DMS53 treated with DMSO at 0.1 percent for 48 hours (cell line): ENCODE data around the gene PRR29.

Experiments
- DNase-seq: peaks from one replicate; lab custom pipeline; 2025; ENCODE audit not compliant: unreplicated experiment; lab: John Stamatoyannopoulos, UW

The PRR29 gene

DNA sequence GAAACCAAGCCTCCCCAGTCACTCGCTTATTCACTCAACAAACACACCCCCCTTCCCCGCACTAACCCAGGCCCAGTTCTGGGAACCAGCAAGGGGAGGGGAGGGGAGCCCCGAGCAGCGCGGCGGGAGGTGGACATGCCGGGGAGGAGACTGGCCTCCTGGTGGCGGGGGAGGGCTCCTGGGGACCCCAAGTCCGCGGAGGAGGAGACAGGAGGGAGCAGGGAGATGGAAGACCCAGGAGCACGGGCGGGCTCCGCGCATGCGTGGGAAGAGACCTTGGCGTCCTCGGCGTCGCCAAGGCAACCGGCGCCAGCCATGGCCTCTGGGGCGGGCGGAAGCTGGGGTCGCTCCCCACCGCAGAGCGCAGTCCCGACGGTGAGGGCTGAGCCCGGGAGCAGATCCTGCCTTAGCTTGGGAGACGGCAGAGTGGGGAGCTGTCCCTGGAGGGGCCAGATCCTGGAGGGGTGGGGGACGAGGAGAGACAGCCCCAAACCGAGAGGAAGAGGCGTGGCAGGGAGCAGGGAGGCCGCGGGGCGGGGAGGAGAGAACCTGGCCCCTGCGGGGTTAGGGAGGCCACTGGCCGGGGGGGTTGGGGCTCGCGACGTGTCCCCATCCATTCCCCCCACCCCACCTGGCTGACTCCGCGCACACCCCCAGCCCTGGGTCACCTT lies at the start of gene PRR29:
Gene PRR29, plus strand, starts transcription at position 302 of the 671 bp plus-strand sequence. Its CDS starts 14 bp downstream, at position 316.
- DNase-seq: peak; percentile 6

DNA sequence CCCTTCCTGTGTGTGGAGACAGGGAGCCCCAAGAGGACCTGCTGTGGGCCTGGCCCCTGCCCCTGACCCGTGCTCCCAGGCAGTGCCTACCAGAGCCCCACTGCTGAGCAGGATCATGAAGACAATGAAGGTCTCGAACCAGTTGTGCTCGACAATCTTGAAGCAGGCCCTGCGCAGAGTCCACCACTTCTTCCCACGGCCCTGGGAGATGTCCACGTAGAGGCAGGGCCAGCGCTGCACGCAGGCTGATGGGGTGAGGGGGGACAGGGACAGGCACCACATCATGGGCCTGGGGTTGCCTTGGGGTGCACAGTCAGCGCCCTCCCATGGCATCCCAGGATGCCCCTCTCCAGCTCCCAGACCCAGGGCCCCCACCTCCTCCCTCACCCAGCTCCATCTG lies 49.6 kb upstream of the PRR29 start:
- DNase-seq: no peak

DNA sequence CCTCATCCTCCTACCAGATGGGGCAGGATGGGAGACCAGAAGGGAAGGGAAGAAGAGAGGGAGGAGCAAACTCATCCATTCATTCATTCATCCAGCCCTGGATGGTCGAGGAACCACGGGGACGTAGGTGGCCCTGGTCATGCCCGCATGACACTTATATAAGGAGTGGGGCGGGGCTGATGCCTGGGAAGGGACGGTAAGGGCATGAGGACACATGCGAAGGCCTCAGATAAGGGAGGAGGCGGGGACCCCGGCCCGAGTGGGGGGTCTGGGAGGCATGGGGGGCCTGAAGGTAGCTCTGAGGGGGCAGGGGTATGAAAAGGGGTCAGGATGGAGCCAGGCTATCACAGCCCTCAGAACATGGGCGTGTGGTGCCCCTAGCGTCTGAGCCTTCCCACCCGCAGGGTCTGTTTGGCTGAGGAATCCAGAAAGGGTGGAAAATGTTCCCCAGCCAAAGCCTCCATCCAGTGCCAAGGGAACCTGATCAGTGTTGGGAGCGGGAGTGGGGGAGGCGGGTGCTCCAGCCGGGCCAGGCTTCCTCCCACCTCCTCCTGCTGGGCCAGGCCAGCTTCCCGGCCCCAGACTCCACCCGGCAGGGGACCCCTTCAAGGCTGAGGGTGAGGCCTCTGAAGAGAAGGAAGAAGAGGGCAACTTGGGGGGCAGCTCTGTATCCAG lies 48.4 kb upstream of the PRR29 start:
- DNase-seq: no peak

DNA sequence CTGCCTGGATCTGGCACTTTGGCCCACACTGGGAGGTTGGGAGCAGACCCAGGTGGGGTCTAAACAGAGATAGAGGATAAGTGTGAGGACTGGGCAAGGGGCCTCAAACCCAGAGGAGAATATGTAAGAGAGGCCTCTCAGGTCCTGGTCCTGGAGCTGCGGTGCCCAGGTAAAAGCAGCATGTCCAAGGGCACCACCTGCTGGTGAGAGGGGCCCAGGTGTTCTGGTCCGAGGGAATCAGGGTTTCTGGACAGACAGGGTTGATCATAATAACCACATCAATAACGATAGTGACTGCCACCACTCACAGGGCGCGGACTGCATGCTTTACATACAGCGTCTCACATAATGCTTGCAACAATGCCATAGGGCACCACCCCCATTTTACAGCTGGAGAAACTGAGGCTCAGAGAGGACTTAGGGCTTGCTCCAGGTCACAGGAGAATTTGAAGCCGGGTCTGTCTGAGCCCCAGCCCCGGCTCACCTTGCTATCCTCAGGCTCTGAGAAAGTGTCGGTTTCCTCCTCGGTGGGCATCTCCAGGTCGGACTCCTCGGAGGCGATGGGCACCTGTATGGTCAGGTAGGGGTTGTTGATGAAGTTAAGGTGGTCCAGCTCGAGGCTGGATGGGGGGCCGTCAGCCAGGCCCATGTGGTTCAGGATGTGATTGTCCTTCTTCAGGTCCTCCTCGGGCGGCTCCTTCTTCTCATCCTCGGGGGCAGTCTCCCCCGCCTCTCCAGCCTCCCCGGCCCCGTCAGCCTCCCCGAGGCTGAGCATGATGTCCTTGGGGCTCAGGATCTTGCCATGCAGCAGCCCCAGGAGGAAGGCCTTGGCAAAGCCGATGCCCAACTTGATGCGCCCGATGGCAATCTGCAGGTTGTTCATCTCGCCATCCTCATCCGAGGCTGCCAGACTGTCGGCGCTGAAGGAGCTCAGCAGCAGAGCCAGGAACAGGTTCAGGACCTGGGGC lies 46.9 kb upstream of the PRR29 start:
- DNase-seq: peak; percentile 12

DNA sequence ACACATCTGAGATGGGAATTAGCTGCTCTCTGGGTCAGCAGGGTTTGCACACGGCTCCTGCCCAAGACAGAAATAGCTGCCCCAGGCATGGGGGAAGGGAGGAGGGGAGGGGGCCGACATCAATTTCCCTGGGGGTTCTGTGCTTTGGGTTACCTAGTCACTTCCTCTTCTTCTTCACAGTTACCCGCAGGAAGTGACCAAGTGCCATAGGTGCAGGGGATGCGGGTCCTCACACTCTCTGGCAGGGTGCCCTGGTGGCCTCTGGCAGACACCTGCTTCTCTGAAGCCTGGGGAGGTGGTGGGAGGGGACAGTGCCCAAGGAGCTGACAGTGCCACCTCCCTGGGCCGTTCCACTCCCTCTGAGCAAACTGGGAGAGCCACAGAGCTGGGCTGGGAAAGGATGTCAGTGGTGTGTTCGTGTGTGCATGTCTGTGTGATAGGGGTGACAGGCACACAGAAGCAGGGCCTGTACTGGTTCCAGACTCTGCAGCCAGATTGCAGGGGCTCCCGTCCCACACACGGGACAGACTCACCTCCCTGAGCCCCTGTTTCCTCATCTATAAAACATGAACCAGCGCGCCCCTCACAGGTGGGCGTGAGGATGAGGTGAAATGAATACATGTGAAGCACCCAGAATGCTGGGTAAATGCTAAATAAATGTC lies 43.6 kb upstream of the PRR29 start:
- peak; percentile 15 for DNase-seq

DNA sequence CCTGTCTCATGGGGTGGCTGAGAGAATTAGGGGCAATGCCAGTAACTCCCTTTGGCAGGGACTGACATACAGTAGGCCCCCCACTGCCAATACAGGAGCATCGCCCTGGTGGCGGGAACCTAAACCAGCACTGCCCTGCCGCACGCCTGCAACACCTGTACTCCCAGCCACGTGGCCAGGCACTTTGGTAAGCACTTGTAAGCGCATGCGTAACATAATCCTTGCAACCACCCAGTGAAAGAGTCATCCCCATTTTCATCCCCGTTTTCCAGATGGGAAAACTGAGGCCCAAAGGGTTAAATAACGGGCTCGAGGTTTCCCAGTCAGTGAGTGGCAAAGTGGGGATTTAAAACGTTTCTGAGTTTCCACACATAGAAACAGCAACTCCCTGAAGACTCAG lies 42.9 kb upstream of the PRR29 start:
- no peak for DNase-seq

DNA sequence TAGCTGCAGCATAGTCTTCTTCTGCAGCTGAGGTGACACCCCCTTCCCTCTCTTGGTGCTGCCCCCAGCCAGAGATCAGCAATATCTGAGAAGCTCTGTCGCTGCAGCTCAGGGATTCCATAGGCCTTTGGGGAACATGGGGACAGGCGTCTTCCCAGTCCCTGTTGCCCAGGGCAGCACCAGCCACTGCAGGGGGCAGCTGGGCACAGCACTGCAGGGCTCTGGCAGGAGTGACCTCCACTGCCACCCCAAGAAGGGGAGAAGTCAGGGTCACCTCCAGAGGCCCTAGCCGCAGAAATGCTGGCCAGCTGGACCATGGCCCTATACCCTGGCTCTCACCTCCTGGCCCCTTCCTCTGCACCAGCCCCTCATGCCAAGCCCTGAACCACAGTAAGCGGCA lies 42.4 kb upstream of the PRR29 start:
- DNase-seq: no peak

DNA sequence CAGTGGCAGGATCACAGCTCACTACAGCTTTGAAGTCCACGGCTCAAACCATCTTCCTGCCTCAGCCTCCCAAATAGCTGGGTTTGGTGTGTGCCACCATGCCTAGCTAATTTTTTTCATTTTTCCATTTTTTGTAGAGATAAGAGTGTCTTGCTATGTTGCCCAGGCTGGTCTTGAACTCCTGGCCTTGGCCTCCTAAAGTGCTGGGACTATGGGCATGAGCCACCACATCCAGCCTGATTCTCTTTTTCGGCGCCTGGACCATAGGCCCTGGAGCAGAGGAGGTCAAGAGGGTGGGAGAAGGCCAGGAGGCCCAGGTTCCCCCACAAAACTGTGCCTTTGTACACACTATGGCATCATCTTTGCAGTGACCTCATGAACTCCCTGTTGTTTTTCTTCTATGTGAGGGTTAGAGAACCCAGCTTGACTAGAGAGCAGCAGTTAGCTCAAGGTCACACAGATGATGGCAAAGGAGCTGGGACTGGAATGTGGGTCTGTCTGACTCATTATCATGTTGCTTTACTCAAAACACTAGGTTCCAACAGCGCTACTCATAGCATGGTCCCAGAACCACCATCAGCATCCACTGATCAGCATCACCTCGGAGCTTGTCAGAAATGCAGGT lies 41.7 kb upstream of the PRR29 start:
- no peak for DNase-seq

DNA sequence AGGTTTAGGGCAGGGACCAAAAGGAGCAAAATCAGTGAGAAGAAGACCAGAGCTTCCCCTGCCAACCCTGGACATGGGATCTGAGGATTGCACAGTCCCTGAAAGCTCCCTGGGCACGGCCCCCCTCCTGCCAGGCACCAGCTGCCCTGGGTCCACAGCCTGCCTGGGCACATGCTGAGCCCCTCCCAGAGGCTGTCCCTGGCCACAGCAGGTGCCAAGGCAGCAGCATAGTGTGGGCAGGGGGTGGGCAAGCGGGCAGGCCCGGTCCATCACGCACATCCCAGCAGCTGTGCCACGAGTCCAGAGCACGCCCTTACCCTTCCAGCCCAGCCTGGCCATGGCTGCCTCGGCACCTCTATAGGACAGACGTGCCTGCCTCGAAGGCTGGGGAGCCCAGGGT lies 38.1 kb upstream of the PRR29 start:
- no peak for DNase-seq

DNA sequence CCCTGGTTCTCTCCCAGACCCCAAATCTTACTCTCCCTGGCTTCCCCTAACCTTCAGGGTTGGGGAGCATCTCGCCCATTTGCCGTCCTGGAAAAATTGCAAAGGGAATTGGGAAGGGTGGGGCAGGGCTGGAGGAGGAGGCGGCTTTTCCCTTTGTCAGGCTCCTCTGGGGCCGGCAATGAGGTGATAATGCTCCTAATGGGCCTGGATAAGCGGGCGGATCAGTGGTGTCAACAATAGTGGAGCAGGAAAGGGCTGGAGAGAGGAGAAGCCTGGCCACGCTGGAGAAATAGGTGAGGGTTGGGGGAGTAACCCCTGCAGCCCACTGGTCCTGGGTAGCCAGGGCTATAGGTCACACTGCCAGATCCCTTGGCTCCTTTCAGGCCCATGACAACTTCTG lies 37.7 kb upstream of the PRR29 start:
- no peak for DNase-seq

DNA sequence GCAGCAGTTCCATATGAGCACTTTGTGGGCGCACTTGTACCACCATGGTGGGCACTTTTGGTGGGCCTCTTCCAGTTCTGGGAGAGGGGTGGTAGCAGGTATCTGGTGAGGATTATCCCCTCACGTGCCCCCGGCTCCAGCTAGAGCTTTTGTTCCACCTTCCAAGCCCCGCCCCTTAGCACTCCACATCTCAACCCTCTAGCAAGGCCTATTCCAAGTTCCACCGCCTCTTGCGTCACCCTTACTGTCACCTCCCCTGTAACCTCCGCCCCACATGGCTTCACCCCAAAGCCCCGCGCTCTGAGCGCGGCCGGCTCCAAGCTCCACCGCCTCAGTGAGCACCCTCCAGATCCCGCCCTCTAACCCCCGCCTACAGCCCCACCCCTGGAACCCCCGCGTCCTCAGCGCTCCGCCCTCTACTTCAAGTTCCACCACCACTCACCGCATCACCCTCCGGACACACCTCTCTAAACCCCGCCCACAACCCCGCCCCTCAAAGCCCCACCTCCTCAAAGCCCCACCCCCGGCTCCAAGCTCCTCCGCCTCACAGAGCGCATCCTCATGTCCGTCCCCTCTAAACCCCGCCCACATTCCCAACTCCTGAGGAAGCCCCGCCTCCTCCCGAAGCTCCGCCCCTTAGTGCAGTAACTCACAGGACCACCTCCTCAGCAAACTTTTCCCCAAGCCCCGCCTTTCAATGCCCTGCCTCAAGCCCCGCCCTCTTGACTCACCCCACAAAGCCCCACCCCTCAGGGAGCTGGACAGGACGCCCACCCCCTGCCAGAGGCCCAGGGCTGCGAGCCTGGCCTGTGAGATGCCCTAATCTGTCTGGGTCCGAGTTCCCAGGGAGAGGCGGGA lies 36.6 kb upstream of the PRR29 start:
- DNase-seq: no peak

DNA sequence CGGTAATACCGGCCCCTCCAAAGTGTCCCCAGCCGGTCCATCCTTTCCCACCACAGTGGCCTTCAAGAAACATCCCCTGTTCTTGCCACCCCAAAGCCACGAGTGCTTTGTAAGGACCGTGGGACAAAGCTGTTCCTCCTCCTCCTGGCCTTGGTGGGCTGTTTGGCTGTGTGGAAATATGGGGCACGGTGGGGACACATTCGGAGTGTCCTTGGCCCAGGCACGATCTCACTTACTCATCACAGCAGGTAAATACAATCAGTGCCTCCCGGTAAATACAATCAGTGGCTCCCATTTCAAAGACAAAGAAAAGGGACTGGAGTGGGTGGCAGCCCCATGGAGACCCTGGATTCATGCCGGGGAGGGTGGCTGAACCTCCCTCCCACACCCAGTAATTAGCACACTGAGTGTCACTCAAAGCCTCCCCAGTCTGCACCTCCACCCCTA lies 35.8 kb upstream of the PRR29 start:
- no peak for DNase-seq

DNA sequence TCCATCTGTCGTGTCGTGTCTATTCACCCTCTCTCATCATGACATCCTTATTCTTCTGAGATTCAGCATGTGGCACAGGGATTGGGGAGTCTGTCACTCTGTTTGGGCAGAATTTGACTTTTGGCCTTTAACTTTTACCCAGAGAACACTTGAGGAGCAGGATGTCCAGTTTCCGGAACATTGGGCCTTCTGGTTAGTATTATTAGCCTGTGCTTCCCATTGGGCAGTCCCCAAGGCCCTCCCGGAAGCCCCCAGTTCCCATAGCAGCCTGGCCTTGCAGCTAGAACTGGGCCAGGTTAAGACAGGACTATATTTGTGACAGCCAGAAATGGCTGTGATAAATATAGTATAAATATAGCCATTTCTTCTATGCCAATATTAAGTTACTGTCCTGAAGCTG lies 35.0 kb upstream of the PRR29 start:
- no peak for DNase-seq

DNA sequence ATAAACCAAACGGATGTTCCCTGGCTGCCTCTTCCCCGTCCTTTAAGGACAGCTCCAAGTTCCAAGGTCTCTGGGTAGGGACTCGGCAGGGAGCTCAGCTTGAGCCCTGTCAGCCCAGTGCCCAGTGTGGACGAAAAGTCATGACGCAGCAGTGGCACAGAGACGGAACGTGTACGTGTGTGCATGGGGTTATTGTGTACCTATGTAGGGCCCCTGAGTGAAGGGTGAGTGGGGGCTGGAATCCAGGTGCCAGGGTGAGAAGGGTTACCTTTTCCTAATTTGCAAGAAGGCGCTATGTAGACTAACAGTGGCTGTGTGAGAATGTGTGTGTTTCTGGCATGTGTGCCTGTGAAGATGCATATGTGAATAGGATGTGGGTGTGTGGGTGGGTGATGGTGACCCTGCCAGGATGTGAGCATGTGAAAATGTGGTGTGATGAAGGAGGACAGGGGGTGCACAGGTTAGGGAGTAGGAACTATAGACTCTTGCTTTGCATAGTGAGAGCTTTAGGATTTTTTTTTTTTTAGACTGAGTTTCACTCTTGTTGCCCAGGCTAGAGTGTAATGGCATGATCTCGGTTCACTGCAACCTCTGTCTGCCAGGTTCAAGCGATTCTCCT lies 31.4 kb upstream of the PRR29 start:
- DNase-seq: no peak

DNA sequence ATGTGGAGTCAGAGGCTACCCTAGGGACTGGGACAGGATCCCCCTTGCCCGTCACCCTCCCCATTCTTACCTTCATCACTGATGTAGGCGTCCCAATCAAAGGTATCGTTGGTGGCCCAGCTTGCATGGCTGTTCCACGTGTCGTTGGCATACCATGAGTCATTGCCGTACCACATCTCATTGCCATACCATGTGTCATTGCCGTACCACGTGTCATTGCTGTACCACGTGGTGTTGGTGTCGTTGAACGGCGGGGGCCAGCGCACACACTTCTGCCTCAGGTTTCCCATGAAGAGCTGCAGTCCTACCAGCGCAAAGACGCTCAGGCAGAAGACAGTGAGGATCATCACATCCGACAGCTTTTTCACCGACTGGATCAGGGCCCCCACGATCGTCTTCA lies 30.2 kb upstream of the PRR29 start:
- DNase-seq: no peak

DNA sequence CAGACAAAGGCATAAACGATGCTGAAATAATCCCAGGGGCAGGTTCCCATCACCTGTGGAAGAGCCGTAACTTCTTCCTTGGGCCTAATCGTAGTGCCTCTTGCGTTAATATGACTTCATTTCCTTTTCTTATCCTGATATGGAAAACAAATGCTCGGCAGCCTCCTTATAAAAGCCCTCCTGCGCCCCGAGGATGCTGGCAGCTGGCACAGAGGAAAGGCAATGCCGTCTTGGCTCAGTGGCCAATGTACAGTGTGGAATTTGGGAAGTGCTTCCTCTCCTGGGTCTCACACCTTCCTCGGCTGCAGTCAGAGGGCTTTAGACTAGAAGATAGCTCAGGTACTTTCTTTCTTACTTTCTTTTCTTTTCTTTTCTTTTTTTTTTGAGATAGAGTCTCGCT lies 28.9 kb upstream of the PRR29 start:
- DNase-seq: no peak

DNA sequence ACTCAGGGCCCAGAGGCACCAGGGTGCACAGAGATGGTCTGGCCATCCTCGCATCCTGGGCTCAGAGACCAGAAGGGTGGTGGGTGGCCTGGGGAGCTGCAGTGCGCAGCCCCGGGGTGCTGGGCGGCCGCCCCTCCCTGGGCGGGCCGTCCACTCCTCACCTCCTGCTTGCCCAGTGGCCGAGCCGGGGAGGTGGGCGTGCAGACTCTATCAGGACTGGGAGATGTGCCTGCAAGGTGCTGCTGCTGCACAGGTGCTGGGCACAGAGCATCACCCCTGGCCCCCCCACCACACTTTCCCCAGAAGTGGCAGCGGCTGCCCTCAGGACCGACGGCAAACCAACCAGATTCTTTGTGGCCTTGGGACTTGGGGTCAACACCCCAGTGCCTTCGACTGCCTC lies 25.4 kb upstream of the PRR29 start, which contains the start of gene SCN4A:
Gene SCN4A, minus strand, starts transcription at position 123 of the 400 bp plus-strand sequence. Its CDS starts 77 bp downstream, at position 46.
- no peak for DNase-seq

DNA sequence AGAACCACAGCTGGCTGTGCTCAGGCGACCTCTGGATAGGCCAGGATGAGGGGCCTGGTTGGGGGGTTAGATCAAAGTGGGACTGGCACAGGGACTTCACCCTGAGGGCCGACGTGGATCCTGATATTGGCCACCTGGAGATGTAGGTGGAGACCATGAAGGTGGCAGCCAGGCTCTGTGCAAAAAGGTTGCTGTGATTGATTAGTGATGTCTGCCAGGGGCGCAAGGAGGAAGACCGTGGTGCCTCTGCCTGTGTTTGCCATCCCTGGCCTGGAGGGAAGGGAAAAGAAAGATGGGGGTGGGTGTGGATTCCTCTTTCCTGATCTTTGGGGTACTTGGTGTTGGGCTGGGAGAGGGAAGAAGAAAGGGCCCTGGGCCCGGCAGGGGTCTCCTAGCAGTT lies 24.9 kb upstream of the PRR29 start:
- no peak for DNase-seq

DNA sequence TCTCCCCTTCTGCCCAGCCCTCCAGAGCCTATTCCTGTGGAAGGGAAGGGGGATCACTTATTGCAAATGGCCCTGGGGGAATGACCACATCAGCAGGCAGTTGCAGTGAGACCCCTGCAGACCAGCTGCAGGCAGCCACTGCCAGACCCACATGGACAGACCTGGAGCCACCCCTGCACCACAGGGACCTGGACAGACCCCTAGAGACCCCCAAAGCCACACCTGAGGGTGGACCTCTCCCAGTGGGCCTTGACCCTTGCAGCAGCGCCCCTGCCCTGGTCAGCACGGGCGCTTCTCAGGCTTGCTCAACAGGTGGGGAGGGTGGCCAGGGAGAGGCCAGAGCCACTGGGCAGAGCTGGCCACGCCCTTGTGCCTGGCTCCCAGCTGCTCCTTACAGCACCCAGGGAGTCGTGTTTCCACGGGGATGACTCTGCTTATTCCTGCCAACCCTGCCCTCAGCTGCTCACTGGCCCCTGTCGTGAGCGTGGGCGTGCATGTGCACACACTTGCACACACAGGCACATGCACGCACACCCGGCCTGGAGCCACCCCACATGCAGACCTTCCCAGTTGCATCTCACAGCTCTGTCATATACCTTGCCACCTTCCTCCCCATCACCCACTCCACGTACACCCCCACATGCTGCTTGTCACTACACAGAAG lies 24.1 kb upstream of the PRR29 start:
- no peak for DNase-seq
